Ovary (tissue), 3 donors: ENCODE results near the gene SMARCD2.

Source experiments
- CTCF ChIP-seq, 3 donors: fragments of 450-650 bp in 2 of 3; fragments of 200-600 bp in 1 of 3; IDR thresholded peaks; one replicate each; pipeline versions ENCODE4 v1.5.1 to v1.8.0; 2016 to 2022; ENCODE audit warnings: antibody characterized with exemption in 3 of 3, mild to moderate bottlenecking in 1 of 3
- POLR2A ChIP-seq: fragments of 450-650 bp; IDR thresholded peaks from one replicate; pipeline ENCODE4 v1.6.1; 2017; ENCODE audit warnings: antibody characterized with exemption, mild to moderate bottlenecking, moderate library complexity
- donor health status: DM: no; HTN: no; CAD: no.

- no peak for TF ChIP-seq CTCF (IDR thresholded peaks at IDR 0.05)
- no peak for TF ChIP-seq POLR2A
Observed at GRCh38 chr17:63786971-63787711, 55.3 kb downstream of the SMARCD2 start.
